GM10248 (cell line): ENCODE results near the gene SEC16B.

Experiments used
- CTCF ChIA-PET: fragments of 300-600 bp; sonication (Branson Sonifier 250); formaldehyde crosslinking; extraction: SDS; loops from one replicate; lab custom pipeline; 2021; ENCODE audit warnings: antibody characterized with exemption; lab: Yijun Ruan, JAX
- POLR2A ChIA-PET: fragments of 350-650 bp; sonication (Branson Sonifier 250); formaldehyde crosslinking; extraction: SDS; loops from one replicate; lab custom pipeline; 2020; ENCODE audit warnings: antibody characterized with exemption; lab: Yijun Ruan, JAX
- DNase-seq: peaks from one replicate; pipeline ENCODE4 v3.0.0; 2012; ENCODE audit errors: extremely low spot score
- TF ChIP-seq, protein P1 (sequence below): IDR thresholded peaks from 2 replicates; pipeline ENCODE4 v1.5.1; 2012; ENCODE audit warnings: mild to moderate bottlenecking, low read depth; ENCODE audit errors: extremely low read depth, missing control alignments, control extremely low read depth

SEC16B gene

DNA sequence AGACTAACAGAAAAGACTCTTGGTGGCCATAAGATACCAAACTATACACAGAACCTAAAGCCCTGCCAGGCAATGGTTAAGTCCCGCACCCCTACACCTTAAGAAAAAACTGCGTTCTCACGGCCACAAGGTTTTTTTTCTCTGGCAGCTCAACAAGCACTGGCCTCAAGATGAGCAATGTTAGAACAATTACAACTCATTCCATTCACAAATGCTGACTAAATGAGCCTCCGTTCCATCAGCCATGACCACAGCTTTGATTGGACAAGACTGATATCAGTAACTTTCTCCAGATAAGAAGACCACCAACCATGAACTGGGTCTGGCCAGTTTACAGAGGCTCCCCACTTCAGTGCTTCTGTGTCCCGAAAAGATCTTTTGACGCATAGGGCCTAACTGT lies 31.9 kb downstream of the SEC16B start:
- TF ChIP-seq, protein P1, sequence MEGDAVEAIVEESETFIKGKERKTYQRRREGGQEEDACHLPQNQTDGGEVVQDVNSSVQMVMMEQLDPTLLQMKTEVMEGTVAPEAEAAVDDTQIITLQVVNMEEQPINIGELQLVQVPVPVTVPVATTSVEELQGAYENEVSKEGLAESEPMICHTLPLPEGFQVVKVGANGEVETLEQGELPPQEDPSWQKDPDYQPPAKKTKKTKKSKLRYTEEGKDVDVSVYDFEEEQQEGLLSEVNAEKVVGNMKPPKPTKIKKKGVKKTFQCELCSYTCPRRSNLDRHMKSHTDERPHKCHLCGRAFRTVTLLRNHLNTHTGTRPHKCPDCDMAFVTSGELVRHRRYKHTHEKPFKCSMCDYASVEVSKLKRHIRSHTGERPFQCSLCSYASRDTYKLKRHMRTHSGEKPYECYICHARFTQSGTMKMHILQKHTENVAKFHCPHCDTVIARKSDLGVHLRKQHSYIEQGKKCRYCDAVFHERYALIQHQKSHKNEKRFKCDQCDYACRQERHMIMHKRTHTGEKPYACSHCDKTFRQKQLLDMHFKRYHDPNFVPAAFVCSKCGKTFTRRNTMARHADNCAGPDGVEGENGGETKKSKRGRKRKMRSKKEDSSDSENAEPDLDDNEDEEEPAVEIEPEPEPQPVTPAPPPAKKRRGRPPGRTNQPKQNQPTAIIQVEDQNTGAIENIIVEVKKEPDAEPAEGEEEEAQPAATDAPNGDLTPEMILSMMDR: no peak
- CTCF ChIA-PET: interaction anchor here (0.8 to 0.9 kb wide), 2 partner anchors 10 to 1041 kb away, joined by 3 to 4 read pairs; no protein-coding TSS in a partner anchor
- POLR2A ChIA-PET: no interaction called here
- no peak for DNase-seq

DNA sequence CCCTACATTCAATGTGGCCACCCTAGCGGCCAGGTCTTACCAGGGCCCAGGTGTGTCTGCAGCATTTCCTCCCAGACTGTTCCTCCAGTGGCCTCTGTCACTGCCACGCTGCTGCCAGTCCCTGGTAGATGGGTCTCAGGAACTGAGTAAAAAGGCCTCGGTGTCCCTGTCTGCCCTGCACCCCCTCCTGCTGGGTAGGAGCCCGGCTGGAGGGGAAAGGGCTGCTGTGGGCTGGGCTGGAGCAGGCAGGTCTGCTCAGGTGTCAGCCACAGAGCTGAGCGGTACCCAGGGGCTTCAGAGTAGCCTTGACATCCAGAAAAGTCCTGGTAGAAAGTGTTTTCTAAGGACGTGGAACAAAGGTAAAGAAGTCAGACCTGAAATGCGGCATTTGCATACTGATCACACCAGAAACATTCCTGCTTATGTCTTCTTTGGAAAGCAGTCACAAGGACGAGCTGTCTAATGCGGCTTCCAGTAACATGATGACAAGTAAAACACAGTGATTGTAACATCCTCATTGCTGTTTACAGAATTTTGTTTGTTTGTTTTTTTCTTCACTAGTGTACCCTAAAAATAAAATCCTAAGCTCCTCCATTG lies 32.6 kb downstream of the SEC16B start:
- ChIA-PET POLR2A (no interaction called here), CTCF (interaction anchor here (0.8 to 5.4 kb wide), 3 partner anchors 8 to 1041 kb away, joined by 3 to 30 read pairs (median 4); no protein-coding TSS in a partner anchor)
- DNase-seq: no peak
- TF ChIP-seq, protein P1: no peak

DNA sequence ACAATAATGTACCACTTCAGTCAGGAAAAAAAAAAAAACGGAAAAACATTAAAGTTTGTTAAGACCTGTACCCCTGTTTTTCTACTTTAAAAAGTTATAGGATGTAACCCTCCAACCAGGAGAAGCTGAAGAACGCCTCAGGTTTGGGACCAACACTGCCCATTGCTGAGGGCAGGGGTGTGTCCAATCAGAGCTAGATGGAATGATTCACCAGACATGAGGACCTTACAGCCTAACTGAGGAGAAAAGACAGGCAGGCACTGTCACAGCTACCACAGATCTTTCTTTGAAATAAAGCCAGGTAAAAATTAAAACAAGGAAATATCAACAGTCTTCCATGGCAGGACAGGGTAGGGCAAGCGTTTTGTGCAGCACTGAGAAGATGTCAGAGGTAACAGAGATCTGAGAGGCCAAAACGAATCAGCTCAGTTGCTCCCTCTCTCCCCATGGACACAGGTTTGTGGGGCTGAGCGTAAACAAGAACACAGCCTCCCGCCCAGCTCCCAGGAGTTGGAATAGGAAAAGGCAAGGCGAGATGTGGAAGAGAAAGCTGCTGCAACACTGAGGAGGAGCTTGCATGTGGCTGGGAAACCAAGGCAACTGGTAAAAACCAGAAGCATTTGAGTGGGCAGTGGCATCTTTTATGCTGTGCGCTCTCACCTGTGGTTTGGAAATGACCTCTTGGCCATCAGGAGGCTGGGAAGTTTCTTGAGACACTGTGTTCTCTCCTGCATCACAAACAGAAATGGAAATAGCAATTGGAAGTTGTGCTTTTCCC lies 34.0 kb downstream of the SEC16B start:
- POLR2A ChIA-PET: no interaction called here
- CTCF ChIA-PET: interaction anchor here (1.2 to 5.4 kb wide), 3 partner anchors 8 to 12 kb away, joined by 3 to 30 read pairs (median 9); no protein-coding TSS in a partner anchor
- no peak for DNase-seq
- TF ChIP-seq, protein P1: no peak

DNA sequence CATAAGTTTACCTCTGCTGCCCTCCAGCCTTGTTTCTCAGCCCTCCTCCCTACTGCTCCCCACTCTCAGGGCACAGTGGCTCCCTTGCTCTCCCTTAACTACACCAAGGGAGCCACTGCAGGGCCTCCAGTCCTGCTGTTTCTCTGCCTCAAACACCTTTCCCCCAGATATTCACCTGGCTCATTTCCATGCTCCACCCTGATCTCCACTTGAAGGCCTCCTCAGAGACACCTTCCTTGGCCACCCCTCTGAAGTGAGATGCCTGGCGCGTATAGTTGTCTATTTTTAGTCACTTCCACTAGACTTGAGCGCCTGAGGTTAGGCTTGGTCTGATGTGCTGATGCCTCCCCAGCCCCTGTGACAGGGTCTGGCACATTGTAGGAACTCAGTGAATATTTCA lies 34.9 kb downstream of the SEC16B start:
- CTCF ChIA-PET: interaction anchor here (5.4 kb wide), 1 partner anchor 10 kb away, joined by 30 read pairs; no protein-coding TSS in a partner anchor
- DNase-seq: no peak
- POLR2A ChIA-PET: interaction anchor here (0.6 kb wide), 1 partner anchor 1516 kb away, joined by 3 read pairs; no protein-coding TSS in a partner anchor
- TF ChIP-seq, protein P1: no peak

DNA sequence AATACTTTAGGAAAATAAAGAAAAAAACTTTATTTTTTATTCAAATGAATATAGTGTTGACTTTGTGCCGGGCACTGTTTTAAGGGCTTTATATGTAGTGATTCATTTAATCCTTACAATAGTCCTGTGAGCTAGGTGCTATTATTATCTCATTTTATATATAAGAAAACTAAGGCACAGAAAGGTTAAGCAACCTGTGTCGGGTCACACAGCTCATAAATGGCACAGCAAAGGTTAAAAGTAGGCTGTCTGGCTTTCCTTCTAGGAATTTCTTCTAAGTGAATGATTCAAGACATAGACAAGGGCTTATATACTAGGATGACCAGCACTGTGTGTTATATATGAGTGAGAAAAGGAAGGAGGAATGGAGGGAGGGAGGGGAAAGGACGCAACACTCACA lies 35.4 kb downstream of the SEC16B start:
- DNase-seq: no peak
- TF ChIP-seq, protein P1: no peak
- CTCF ChIA-PET: interaction anchor here (1.2 to 5.4 kb wide), 3 partner anchors 11 to 1036 kb away, joined by 3 to 30 read pairs (median 9); no protein-coding TSS in a partner anchor
- POLR2A ChIA-PET: no interaction called here

DNA sequence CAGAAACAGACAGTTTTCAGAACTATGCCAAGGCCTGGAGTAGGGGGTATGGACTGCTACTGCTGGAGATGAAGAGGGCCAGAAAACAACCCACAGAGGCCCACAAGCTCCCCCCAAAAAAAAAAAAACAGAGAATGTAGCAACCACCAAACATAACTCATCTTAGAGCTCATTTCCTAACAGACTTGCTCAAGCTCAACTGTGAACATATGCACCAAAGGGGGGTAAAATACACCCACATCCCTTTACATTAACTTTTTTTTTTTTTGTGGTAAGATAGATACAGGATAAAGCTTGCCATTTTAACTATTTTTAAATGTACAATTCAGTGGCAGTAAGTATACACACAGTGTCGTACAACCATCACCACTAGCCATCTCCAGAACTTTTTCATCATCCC lies 36.0 kb downstream of the SEC16B start:
- POLR2A ChIA-PET: no interaction called here
- TF ChIP-seq, protein P1: no peak
- CTCF ChIA-PET: interaction anchor here (1.2 to 5.4 kb wide), 3 partner anchors 12 to 1036 kb away, joined by 3 to 30 read pairs (median 9); no protein-coding TSS in a partner anchor
- no peak for DNase-seq
